Activated CD8-positive, alpha-beta memory T cell treated with anti-CD3 and anti-CD28 coated beads, Interleukin-2, amount 50 U/mL, for 1 hour (primary cell): Measurements from ENCODE around the gene PRKD1.

Experiments
- DNase-seq: peaks from one replicate; pipeline ENCODE4 v3.0.0-alpha.2; 2020; ENCODE audit errors: extremely low read depth

Gene PRKD1

GRCh38 chr14:29672831-29673230 lies 254.8 kb downstream of the PRKD1 start:
- no peak for DNase-seq

DNA sequence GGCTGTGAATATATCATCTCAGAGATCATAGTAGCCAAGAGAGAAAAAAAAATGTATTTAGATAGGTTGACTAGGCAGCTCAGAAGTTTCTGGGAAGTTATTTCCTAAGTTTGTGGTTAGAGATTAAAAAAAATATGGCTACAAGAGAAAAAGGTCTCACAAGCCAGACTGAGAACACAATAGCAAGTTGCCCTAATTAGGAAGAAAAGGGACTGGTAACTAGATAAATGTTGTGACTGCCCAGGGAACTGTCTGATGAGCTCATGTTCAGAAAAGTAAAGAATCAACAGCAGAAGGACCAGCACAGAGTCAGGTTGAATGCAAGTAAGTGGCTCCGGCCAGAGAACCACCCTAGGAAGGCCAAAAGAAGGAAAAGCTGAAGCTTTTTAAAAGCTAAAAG lies 256.6 kb downstream of the PRKD1 start:
- no peak for DNase-seq

GRCh38 chr14:29668201-29668600 lies 259.4 kb downstream of the PRKD1 start:
- DNase-seq = no peak

DNA sequence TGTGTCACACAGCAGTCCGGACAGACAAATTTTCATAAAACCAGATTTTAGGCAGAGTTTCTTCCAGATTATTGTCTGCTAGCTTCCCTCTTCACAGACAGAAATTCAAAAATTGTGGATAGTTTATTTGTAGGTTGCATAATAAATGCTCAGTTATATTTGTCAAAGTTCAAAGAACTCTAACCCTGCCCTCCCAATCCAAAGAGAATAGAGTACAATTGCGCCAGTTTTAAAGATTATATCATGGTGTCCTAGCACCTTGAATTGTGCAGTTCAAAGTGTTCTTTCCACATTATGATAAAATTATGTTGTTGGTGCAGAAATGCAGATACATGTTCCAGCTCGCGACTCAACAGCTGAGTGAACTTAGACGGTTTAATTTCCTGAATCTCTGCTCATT lies 263.1 kb downstream of the PRKD1 start:
- no peak for DNase-seq

DNA sequence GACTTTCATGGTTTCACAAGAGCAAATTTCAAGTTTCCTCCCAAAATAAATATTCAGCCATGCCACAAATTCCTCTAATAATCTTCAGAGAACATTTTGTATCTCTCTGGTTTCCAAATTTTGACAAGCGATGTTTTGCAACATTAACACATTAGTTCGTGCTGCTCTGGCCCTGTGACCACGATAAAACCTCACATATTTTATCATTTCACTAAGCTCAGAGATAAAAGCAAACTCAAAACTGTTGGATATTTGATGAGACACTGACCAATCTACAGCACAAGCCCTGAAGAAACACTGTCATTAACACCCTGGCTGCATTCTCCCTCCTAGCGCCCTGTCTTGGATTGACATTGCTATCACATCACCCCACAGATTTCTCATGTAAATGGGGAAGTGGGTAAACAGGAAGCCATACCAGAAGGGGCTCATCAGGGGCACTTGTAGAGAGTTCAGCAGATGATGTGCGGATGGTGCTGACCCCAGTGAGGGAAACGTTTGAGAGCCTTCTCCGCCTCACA lies 264.3 kb downstream of the PRKD1 start:
- no peak for DNase-seq

DNA sequence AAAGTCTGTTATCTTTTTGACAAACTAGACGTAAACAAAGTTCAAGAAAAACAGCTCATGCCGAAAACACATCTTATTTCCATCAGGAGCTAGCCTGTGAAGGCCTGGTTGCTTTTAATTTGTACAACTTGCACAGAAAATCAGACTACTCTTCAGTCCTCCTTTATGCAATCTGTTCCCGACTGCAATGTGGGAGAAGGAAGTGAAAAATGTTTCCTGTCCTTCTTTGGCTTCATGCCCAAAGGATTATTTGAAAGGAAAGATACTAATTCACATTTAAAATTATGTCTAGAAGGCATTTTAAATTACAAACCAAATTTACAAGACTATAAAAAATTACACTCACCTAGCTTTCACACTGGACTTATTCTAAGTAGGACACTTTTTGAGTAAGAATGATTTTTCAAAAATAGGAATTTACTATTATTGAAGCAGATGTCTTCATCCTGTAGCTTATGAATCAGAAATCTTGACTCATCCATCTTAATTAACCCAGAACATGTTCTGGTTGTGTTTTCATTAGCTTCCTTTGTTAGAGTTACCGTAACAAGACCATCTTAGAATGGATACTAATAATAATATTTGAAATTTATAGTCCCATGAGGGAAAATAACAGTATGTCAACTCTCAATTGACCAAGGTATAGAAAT lies 272.6 kb downstream of the PRKD1 start:
- DNase-seq = no peak

- no peak for DNase-seq
Observed at GRCh38 chr14:29653303-29653702, 274.3 kb downstream of the PRKD1 start.

DNA sequence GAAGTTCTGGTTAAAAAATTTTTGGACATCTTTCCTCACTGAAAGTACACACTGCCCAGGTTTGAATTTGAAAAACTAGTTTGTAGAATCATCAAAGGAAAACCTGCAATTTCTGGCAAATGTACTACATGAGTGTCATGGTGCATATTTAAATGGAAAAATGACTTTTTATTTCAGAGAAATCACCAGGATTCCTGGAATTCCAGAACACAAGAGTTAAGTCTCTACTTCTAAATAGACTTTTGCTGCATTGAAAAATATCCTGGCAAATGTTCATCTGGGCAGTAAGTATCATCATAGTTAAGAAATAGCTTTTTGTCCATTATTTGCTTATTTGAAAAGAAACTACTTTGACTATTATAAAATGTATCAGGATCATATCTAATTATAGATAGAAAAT lies 275.1 kb downstream of the PRKD1 start:
- no peak for DNase-seq

- DNase-seq = no peak
Observed at GRCh38 chr14:29650554-29651269, 276.9 kb downstream of the PRKD1 start.

- DNase-seq = no peak
Observed at GRCh38 chr14:29649170-29649569, 278.5 kb downstream of the PRKD1 start.

- DNase-seq = no peak
Observed at GRCh38 chr14:29648045-29648444, 279.6 kb downstream of the PRKD1 start.

DNA sequence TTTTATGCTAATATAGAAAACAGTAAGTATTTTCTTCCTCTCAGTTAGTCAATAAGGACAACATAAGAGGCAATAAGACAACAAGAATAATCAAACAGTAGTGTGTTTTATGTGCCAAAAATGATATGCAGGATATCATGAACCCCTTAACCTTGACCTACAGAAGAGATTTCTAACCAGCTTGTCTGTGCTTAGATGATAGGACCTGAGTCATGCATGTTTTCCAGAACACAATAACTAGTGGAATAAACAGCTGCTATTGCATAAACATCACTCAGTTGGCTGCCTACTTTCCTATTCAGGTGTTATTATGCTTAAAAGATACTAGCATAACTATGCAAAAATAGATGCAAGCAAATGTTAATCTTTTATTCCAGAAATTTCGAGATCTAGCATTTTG lies 282.5 kb downstream of the PRKD1 start:
- DNase-seq = no peak

GRCh38 chr14:29643433-29644211 lies 284.0 kb downstream of the PRKD1 start:
- no peak for DNase-seq

DNA sequence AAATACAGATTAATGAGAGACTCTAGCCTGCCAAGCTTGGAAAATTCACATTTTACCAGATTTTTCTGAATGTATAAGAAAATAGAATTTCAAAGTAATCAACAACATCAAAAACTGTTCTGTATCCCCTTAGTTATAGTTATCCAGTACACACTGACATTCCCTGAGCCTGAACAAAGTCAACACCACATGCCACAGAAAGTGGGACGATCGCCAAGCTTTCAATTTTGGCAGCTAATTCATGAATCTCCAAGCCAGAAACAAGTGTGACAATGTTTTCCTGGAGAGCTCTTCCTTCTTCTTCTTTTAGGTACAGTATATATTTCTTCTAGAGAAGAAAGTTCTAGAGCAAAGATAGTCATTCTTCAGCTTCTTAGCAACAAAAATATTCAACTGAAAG lies 290.2 kb downstream of the PRKD1 start:
- DNase-seq = no peak

GRCh38 chr14:29636870-29637269 lies 290.8 kb downstream of the PRKD1 start:
- DNase-seq = no peak

GRCh38 chr14:29630566-29631160 lies 297.0 kb downstream of the PRKD1 start:
- DNase-seq = no peak

- DNase-seq = no peak
Observed at GRCh38 chr14:29629839-29630238, 297.8 kb downstream of the PRKD1 start.

- no peak for DNase-seq
Observed at GRCh38 chr14:29627137-29627536, 300.5 kb downstream of the PRKD1 start.

DNA sequence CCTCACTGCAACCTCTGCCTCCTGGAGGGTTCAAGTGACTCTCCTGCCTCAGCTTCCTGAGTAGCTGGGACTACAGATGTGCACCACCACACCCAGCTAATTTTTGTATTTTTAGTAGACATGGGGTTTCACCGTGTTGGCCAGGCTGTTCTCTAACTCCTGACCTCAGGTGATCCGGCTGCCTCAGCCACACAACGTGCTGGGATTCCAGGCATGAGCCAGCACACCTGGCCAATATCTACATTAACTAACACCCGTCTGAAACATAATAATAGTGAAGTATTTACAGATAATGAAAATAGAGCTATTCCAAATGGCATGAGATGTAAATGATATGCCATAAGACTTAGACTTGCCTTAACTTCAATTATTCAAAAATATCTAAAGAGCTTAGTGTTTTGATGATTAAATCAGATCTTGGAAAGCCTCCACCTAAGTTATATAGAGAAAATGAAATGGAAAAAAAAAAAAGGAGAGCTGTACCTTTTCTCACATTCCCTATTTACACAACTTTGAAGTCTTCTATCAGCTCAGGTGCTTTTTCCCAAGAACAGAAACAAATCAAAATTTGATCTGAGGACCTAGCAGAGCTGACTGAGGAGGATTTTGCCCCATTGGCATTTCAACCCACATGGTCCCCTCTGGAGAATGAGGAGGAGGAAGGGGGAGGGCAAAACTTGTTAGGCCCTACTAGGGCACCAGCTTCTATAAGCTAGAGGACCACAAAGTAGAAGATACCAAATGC lies 309.2 kb downstream of the PRKD1 start:
- no peak for DNase-seq

GRCh38 chr14:29616922-29617321 lies 310.7 kb downstream of the PRKD1 start:
- DNase-seq = no peak

GRCh38 chr14:29608861-29609260 lies 318.8 kb downstream of the PRKD1 start:
- DNase-seq = no peak

- DNase-seq = no peak
Observed at GRCh38 chr14:29607169-29607568, 320.5 kb downstream of the PRKD1 start.
